MM.1S (cell line): Measurements from ENCODE around the gene GSTA1.
"Not testable (repeated sequence)": the region's sequence is repeated elsewhere in the genome, so short reads cannot be mapped to it uniquely, and the experiment has no call there.

Experiments used
- DNase-seq: peaks from one replicate; pipeline ENCODE4 v3.0.0-alpha.2; 2015
- H2AFZ ChIP-seq: fragments of 300-600 bp; sonication (generic); 2 replicates; pipeline ENCODE4 v1.6.0; 2016; ENCODE audit warnings: antibody characterized with exemption, low read length
- H3F3A ChIP-seq: fragments of 300-600 bp; sonication (generic); 2 replicates; pipeline ENCODE4 v1.6.1; 2016; ENCODE audit warnings: mild to moderate bottlenecking, antibody characterized with exemption, low read length, moderate library complexity, mixed read lengths; ENCODE audit not compliant: insufficient read depth
- H3K27ac ChIP-seq: fragments of 300-600 bp; sonication (generic); 2 replicates; pipeline ENCODE4 v1.5.1; 2016; ENCODE audit warnings: mild to moderate bottlenecking, low read length
- H3K27me3 ChIP-seq: fragments of 300-600 bp; sonication (generic); replicated peaks from 2 replicates; pipeline ENCODE4 v1.6.0; 2016; ENCODE audit warnings: low read length; ENCODE audit not compliant: insufficient read depth
- H3K36me3 ChIP-seq: fragments of 300-600 bp; sonication (generic); replicated peaks from 2 replicates; pipeline ENCODE4 v1.6.1; 2016; ENCODE audit warnings: mild to moderate bottlenecking, low read length, mixed read lengths; ENCODE audit not compliant: insufficient read depth
- H3K4me1 ChIP-seq: fragments of 300-600 bp; sonication (generic); 2 replicates; pipeline ENCODE4 v1.6.1; 2016; ENCODE audit warnings: low read length, mixed read lengths
- H3K4me2 ChIP-seq: fragments of 300-600 bp; sonication (generic); 2 replicates; pipeline ENCODE4 v1.6.0; 2016; ENCODE audit warnings: low read depth, low read length
- H3K4me3 ChIP-seq: fragments of 300-600 bp; sonication (generic); 2 replicates; pipeline ENCODE4 v1.5.1; 2016; ENCODE audit warnings: low read length, mixed read lengths
- H3K79me2 ChIP-seq: fragments of 300-600 bp; sonication (generic); 2 replicates; pipeline ENCODE4 v1.6.1; 2016; ENCODE audit warnings: mixed run types, low read length, mixed read lengths
- H3K9ac ChIP-seq: fragments of 300-600 bp; sonication (generic); 2 replicates; pipeline ENCODE4 v1.6.1; 2016; ENCODE audit warnings: low read length, mixed read lengths
- H3K9me2 ChIP-seq: fragments of 300-600 bp; sonication (generic); replicated peaks from 2 replicates; pipeline ENCODE4 v1.6.1; 2016; ENCODE audit warnings: mild to moderate bottlenecking, low read length, mixed read lengths; ENCODE audit not compliant: insufficient read depth
- H3K9me3 ChIP-seq: fragments of 300-600 bp; sonication (generic); replicated peaks from 2 replicates; pipeline ENCODE4 v1.6.1; 2016; ENCODE audit warnings: mild to moderate bottlenecking, low read length, mixed read lengths; ENCODE audit not compliant: insufficient read depth
- H4K20me1 ChIP-seq: fragments of 300-600 bp; sonication (generic); 2 replicates; pipeline ENCODE4 v1.6.1; 2016; ENCODE audit warnings: mild to moderate bottlenecking, low read length, moderate library complexity, mixed read lengths; ENCODE audit not compliant: insufficient read depth
- CTCF ChIP-seq: fragments of 300-600 bp; sonication (generic); IDR thresholded peaks from 2 replicates; pipeline ENCODE4 v1.5.1; 2016; ENCODE audit warnings: antibody characterized with exemption, low read length, mixed read lengths
- EZH2 ChIP-seq: fragments of 300-600 bp; sonication (generic); optimal IDR thresholded peaks from 2 replicates; pipeline ENCODE3; 2017; ENCODE audit warnings: low read depth, mild to moderate bottlenecking, antibody characterized with exemption, low read length, mixed read lengths
- EZH2phosphoT487 ChIP-seq: fragments of 300-600 bp; sonication (generic); IDR thresholded peaks from 2 replicates; pipeline ENCODE4 v1.6.1; 2018; ENCODE audit warnings: antibody characterized with exemption, low read length

GSTA1 gene

GRCh38 chr6:52821842-52822241 lies 18.2 kb upstream of the GSTA1 start:
- no peak overlapping the region for H3K9ac ChIP-seq
- H3K79me2 ChIP-seq: no peaks in the 10 kb centered on the region
- H3K9me3 ChIP-seq: no peaks in the 10 kb centered on the region
- no peaks in the 10 kb centered on the region for H3K36me3 ChIP-seq
- H3K4me1 ChIP-seq: no peaks in the 10 kb centered on the region
- H3K27me3 ChIP-seq: no peaks in the 10 kb centered on the region
- no peak overlapping the region for H2AFZ ChIP-seq
- no peaks in the 10 kb centered on the region for H3F3A ChIP-seq
- DNase-seq: no peak
- TF ChIP-seq EZH2phosphoT487 (no peak), CTCF (no peak), EZH2 (no peak)
- no peaks in the 10 kb centered on the region for H4K20me1 ChIP-seq
- H3K9me2 ChIP-seq: no peaks in the 10 kb centered on the region
- H3K4me3 ChIP-seq: no peak overlapping the region
- no peak overlapping the region for H3K27ac ChIP-seq
- no peak overlapping the region for H3K4me2 ChIP-seq

- TF ChIP-seq CTCF (no peak), EZH2phosphoT487 (no peak), EZH2 (no peak)
- H4K20me1 ChIP-seq: no peaks in the 10 kb centered on the region
- H3K27ac ChIP-seq: no peak overlapping the region
- no peaks in the 10 kb centered on the region for H3K79me2 ChIP-seq
- no peaks in the 10 kb centered on the region for H3F3A ChIP-seq
- H3K4me2 ChIP-seq: no peak overlapping the region
- no peak overlapping the region for H3K9ac ChIP-seq
- H3K36me3 ChIP-seq: no peaks in the 10 kb centered on the region
- no peaks in the 10 kb centered on the region for H3K9me3 ChIP-seq
- no peak for DNase-seq
- no peaks in the 10 kb centered on the region for H3K27me3 ChIP-seq
- no peaks in the 10 kb centered on the region for H3K4me1 ChIP-seq
- H2AFZ ChIP-seq: no peak overlapping the region
- H3K4me3 ChIP-seq: no peak overlapping the region
- no peaks in the 10 kb centered on the region for H3K9me2 ChIP-seq
Measured at GRCh38 chr6:52820198-52820597, 16.6 kb upstream of the GSTA1 start.

GRCh38 chr6:52815167-52816092 lies 11.8 kb upstream of the GSTA1 start:
- TF ChIP-seq CTCF (peak; percentile 75), EZH2 (no peak), EZH2phosphoT487 (no peak)
- Histone ChIP-seq H3K9me3 (no peaks in the 10 kb centered on the region), H3K27ac (no peak overlapping the region), H3K4me1 (no peaks in the 10 kb centered on the region), H3K36me3 (no peaks in the 10 kb centered on the region), H2AFZ (no peak overlapping the region), H3K9me2 (no peaks in the 10 kb centered on the region), H3K79me2 (no peaks in the 10 kb centered on the region), H3K27me3 (no peaks in the 10 kb centered on the region), H3F3A (no peaks in the 10 kb centered on the region), H3K9ac (no peak overlapping the region), H4K20me1 (no peaks in the 10 kb centered on the region), H3K4me2 (no peak overlapping the region), H3K4me3 (no peak overlapping the region)
- DNase-seq: peak; percentile 31

- H2AFZ ChIP-seq, H3K79me2 ChIP-seq, H3K4me3 ChIP-seq, DNase-seq, H3K4me2 ChIP-seq, H3K27me3 ChIP-seq, H3F3A ChIP-seq, H4K20me1 ChIP-seq, H3K27ac ChIP-seq, H3K9me3 ChIP-seq, H3K9me2 ChIP-seq, H3K4me1 ChIP-seq, H3K36me3 ChIP-seq, H3K9ac ChIP-seq: not testable (repeated sequence)
Measured at GRCh38 chr6:52814545-52814944, 10.9 kb upstream of the GSTA1 start.

GRCh38 chr6:52809777-52810176 lies 6.2 kb upstream of the GSTA1 start:
- H3K4me3 ChIP-seq, H3K27me3 ChIP-seq, H3K4me1 ChIP-seq, H4K20me1 ChIP-seq, H3K9ac ChIP-seq, H3K9me2 ChIP-seq, H3F3A ChIP-seq, H3K4me2 ChIP-seq, H3K9me3 ChIP-seq, H2AFZ ChIP-seq, H3K36me3 ChIP-seq, DNase-seq, H3K79me2 ChIP-seq, H3K27ac ChIP-seq: not testable (repeated sequence)
